Measurements from ENCODE around the gene ADAP1.

- TF ChIP-seq YY1 (IDR thresholded peaks at IDR 0.05; ENCODE audit: insufficient read depth, insufficient read length) (no peak), SUZ12 (IDR thresholded peaks at IDR 0.05; ENCODE audit: extremely low read depth, insufficient read depth, insufficient read length) (no peak)
Observed at GRCh38 chr7:918441-919113, 35.9 kb downstream of the ADAP1 start.

Measured in NT2/D1 (cell line).